ENCODE data around the gene TINAGL1.
A peak's percentile ranks its signal among the peaks of the same experiment; 100 is the strongest.

The TINAGL1 gene

DNA sequence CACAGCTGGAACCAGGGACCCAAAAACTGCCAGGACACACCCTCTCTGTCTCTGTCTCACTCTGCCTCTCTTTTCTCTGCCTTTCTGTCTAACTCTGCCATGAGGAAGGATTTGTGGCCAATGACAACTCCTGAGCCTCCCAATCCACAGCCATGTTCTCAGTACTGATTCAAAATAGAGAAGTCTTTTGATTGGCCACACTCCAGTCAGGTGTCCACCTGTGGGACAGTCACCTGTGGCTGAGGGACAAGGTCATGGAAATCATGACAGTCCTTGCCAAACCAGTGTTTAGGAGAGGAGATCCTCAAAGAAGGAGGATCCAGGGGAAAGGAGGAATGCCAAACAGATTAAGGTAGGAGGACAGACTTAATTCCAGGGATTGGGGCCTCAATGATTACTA lies 15.8 kb downstream of the TINAGL1 start:
- no peaks in the 10 kb centered on the region for H3K4me1 ChIP-seq (ENCODE audit: low read length)
- no peak overlapping the region for H3K27ac ChIP-seq (ENCODE audit: low read length)
- no peaks in the 10 kb centered on the region for H3K9me2 ChIP-seq (replicated peaks; ENCODE audit: insufficient read depth, low read length)
- H3K4me3 ChIP-seq (ENCODE audit: low read length): no peak overlapping the region
- no peak overlapping the region for H2AFZ ChIP-seq (ENCODE audit: low read length)
- peaks cover 12% of the 10 kb centered on the region for H3K27me3 ChIP-seq (replicated peaks; ENCODE audit: insufficient read depth, low read length)
- H3K4me2 ChIP-seq (ENCODE audit: low read depth, low read length): no peak overlapping the region
- TF ChIP-seq, protein P1, sequence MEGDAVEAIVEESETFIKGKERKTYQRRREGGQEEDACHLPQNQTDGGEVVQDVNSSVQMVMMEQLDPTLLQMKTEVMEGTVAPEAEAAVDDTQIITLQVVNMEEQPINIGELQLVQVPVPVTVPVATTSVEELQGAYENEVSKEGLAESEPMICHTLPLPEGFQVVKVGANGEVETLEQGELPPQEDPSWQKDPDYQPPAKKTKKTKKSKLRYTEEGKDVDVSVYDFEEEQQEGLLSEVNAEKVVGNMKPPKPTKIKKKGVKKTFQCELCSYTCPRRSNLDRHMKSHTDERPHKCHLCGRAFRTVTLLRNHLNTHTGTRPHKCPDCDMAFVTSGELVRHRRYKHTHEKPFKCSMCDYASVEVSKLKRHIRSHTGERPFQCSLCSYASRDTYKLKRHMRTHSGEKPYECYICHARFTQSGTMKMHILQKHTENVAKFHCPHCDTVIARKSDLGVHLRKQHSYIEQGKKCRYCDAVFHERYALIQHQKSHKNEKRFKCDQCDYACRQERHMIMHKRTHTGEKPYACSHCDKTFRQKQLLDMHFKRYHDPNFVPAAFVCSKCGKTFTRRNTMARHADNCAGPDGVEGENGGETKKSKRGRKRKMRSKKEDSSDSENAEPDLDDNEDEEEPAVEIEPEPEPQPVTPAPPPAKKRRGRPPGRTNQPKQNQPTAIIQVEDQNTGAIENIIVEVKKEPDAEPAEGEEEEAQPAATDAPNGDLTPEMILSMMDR (IDR thresholded peaks at IDR 0.05; ENCODE audit: low read length): no peak
- no peak for TF ChIP-seq EZH2 (optimal IDR thresholded peaks at IDR 0.05; ENCODE audit: low read depth, low read length)
- no peak for TF ChIP-seq EZH2phosphoT487 (IDR thresholded peaks at IDR 0.05; ENCODE audit: low read length)
- H3K36me3 ChIP-seq (replicated peaks; ENCODE audit: insufficient read depth, low read length): no peaks in the 10 kb centered on the region
- H3K79me2 ChIP-seq (ENCODE audit: low read length): no peaks in the 10 kb centered on the region
- H3K9ac ChIP-seq (ENCODE audit: low read length): no peak overlapping the region
- DNase-seq: no peak
- no peaks in the 10 kb centered on the region for H3F3A ChIP-seq (ENCODE audit: insufficient read depth, low read length)
- no peaks in the 10 kb centered on the region for H4K20me1 ChIP-seq (ENCODE audit: insufficient read depth, low read length)
- H3K9me3 ChIP-seq (replicated peaks; ENCODE audit: insufficient read depth, low read length): no peaks in the 10 kb centered on the region

DNA sequence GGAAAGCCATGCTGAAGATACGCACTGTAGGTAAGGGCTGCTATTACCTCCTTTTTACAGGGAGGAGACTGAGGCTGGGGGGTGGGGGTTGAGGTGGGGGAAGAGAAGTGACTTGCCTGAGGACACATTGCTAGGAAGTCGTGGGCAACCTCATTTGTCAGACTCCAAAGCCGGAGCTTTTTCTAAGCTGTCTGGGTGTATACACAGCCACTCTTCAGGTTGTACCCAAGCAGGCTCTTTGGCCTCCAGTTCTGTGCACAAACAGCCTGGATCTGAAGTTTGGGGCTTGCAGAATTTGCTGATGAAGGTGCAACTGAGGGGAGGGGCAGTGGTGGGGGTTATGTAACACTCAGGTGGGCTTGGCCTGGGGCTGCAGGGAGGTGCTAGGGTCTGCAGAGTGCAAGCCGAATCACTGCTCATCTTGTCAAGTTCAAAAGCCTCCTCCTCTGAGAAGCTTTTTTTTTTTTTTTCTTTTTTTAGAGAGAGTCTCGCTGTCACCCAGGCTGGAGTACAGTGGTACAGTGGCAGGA lies 16.9 kb downstream of the TINAGL1 start:
- Histone ChIP-seq H3K27me3 (replicated peaks; ENCODE audit: insufficient read depth, low read length) (peaks cover 12% of the 10 kb centered on the region), H3K4me2 (ENCODE audit: low read depth, low read length) (no peak overlapping the region), H3K27ac (ENCODE audit: low read length) (no peak overlapping the region), H3K4me3 (ENCODE audit: low read length) (no peak overlapping the region), H2AFZ (ENCODE audit: low read length) (no peak overlapping the region), H3K9me3 (replicated peaks; ENCODE audit: insufficient read depth, low read length) (no peaks in the 10 kb centered on the region), H3K9ac (ENCODE audit: low read length) (no peak overlapping the region), H3K36me3 (replicated peaks; ENCODE audit: insufficient read depth, low read length) (no peaks in the 10 kb centered on the region), H3F3A (ENCODE audit: insufficient read depth, low read length) (no peaks in the 10 kb centered on the region), H4K20me1 (ENCODE audit: insufficient read depth, low read length) (no peaks in the 10 kb centered on the region), H3K9me2 (replicated peaks; ENCODE audit: insufficient read depth, low read length) (no peaks in the 10 kb centered on the region), H3K79me2 (ENCODE audit: low read length) (no peaks in the 10 kb centered on the region), H3K4me1 (ENCODE audit: low read length) (no peaks in the 10 kb centered on the region)
- no peak for DNase-seq
- TF ChIP-seq EZH2 (optimal IDR thresholded peaks at IDR 0.05; ENCODE audit: low read depth, low read length) (no peak), EZH2phosphoT487 (IDR thresholded peaks at IDR 0.05; ENCODE audit: low read length) (no peak)
- TF ChIP-seq, protein P1 (IDR thresholded peaks at IDR 0.05; ENCODE audit: low read length): no peak

DNA sequence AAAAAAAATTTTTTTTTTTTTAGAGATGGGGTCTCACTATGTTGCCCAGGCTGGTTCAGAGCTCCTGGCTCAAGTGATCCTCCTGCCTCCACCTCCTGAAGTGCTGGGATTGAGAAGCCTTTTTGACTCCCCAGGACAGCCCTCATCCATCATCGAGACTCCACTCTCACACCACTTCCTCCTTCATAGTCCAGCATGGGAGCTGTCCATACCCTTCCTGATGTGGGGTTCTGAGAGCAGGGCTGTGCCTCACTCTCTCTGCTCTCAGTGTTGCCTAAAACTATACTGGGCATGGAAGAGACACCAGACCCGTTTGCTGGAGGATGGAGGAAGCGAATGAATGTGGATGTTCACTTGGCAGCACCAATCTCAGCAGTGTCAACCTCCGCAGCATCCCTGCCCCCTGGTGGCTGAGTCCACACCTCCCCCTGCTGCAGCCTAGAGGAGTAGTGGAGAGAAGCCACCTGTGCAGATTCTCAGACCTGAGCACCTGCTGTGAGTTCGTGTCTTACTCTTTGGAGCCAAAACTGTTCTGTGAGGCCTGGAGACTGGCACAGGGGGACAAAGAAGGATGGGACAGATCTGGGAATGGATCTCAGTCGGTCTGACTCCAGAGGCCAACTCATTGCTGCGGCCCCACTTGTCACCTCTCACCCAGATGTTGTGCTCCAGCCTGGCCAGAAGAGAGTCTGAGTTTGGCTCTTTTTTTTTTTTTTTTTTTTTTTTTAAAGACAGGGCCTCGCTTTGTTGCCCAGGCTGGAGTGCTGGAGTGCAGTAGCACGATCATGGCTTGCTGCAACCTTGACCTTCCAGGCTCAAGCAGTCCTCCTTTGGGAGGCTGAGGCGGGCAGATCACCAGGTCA lies 17.7 kb downstream of the TINAGL1 start:
- Histone ChIP-seq H3K36me3 (replicated peaks; ENCODE audit: insufficient read depth, low read length) (no peaks in the 10 kb centered on the region), H3K9ac (ENCODE audit: low read length) (no peak overlapping the region), H3K27ac (ENCODE audit: low read length) (no peak overlapping the region), H3K79me2 (ENCODE audit: low read length) (no peaks in the 10 kb centered on the region), H3K4me1 (ENCODE audit: low read length) (no peaks in the 10 kb centered on the region), H3K4me2 (ENCODE audit: low read depth, low read length) (no peak overlapping the region), H3K4me3 (ENCODE audit: low read length) (no peak overlapping the region), H3K9me3 (replicated peaks; ENCODE audit: insufficient read depth, low read length) (no peaks in the 10 kb centered on the region), H3K9me2 (replicated peaks; ENCODE audit: insufficient read depth, low read length) (no peaks in the 10 kb centered on the region), H3F3A (ENCODE audit: insufficient read depth, low read length) (no peaks in the 10 kb centered on the region), H4K20me1 (ENCODE audit: insufficient read depth, low read length) (no peaks in the 10 kb centered on the region), H2AFZ (ENCODE audit: low read length) (no peak overlapping the region), H3K27me3 (replicated peaks; ENCODE audit: insufficient read depth, low read length) (peaks cover 12% of the 10 kb centered on the region)
- TF ChIP-seq, protein P1 (IDR thresholded peaks at IDR 0.05; ENCODE audit: low read length): peak; percentile 89
- TF ChIP-seq EZH2 (optimal IDR thresholded peaks at IDR 0.05; ENCODE audit: low read depth, low read length): no peak
- peak; percentile 80 for DNase-seq
